Measurements from ENCODE around the gene IPPK.

Gene IPPK

DNA sequence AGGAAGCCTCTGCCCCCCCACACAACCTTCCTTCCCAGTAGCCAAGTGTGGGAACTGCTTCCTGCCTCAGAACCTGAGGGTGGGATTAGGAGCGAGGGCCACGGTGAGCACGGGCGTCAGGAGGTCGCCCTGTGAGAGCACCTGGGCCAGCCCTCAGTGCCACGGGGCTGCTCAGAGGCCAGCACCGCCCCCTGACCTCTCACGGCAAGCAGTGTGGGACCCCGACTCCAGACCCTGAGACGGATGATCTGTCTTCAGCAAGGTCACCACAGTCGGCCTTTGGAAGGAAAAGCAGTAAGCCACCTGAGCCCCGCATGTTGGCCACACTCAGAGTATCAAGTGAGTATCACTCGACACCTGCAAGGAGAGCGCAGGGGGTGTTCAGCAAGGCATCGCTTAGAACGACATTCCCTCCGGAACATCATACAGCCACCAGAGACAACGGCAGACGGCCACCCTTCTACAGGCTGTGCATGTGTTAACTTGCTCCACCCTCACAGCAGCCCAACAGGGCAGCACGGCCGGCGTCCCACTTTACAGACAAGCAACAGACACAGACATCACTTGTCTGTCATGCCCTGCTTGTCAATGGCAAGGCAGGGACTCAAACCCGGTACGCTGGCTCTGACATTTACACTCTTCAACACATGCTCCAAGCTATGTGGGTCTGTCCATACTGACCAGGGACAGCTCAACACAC lies 50.2 kb downstream of the IPPK start:
- peaks cover 0 to 44% (median 3%) of the 10 kb centered on the region in 3 donors for H3K36me3 ChIP-seq

DNA sequence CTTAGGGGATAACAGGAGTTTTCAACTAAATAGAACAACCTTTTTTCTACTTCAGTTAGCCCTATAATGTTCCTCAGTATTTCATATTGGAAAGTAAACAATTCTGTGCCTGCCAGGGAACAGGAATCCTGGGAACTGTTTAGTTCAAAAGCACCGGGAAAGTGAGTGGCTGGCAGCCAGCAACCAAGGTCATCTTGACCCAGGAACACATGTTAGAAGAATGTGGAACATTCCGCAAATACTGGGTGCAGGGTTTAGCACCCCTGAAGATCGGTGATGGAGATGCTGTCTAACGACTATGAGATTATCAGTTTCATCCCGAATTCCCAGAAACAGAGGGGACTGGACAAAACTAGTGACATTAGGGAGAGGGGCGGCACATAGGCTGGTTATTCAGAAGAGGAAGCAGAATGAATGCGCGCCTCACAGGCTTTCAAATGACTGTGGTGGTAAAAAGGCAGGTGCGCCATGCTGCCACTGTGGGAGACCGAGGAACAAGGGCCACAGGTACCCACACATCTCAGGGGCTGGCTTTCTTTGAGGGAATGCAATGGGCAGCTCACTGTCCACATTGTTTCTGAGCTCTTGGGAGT lies 51.2 kb downstream of the IPPK start:
- Histone ChIP-seq H3K4me3 (no peak overlapping the region), H3K27ac (peak overlapping the region; percentile 68 to 80), H3K27me3 (no peaks in the 10 kb centered on the region), H3K4me1 (peaks cover 0 to 72% (median 43%) of the 10 kb centered on the region in 4 donors), H3K36me3 (peaks cover 0 to 43% (median 3%) of the 10 kb centered on the region in 3 donors), H3K9me3 (no peaks in the 10 kb centered on the region)
- intact Hi-C loops (cut with DNase I; ENCODE audit: low total_unique reads) = loop anchor here (5.0 kb wide), 1 partner anchor 156 kb away; no protein-coding TSS in a partner anchor
- no peak for DNase-seq
- TF ChIP-seq, protein P1, sequence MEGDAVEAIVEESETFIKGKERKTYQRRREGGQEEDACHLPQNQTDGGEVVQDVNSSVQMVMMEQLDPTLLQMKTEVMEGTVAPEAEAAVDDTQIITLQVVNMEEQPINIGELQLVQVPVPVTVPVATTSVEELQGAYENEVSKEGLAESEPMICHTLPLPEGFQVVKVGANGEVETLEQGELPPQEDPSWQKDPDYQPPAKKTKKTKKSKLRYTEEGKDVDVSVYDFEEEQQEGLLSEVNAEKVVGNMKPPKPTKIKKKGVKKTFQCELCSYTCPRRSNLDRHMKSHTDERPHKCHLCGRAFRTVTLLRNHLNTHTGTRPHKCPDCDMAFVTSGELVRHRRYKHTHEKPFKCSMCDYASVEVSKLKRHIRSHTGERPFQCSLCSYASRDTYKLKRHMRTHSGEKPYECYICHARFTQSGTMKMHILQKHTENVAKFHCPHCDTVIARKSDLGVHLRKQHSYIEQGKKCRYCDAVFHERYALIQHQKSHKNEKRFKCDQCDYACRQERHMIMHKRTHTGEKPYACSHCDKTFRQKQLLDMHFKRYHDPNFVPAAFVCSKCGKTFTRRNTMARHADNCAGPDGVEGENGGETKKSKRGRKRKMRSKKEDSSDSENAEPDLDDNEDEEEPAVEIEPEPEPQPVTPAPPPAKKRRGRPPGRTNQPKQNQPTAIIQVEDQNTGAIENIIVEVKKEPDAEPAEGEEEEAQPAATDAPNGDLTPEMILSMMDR (IDR thresholded peaks at IDR 0.05) = no peak

More for the DNA sequence above, 50.2 kb downstream of the IPPK start:
- peak overlapping the region; percentile 68 to 80 for H3K27ac ChIP-seq
- H3K9me3 ChIP-seq = no peaks in the 10 kb centered on the region
- DNase-seq = no peak
- intact Hi-C loops (cut with DNase I; ENCODE audit: low total_unique reads) = loop anchor here (5.0 kb wide), 1 partner anchor 157 kb away; no protein-coding TSS in a partner anchor
- H3K4me1 ChIP-seq = peaks cover 0 to 63% (median 41%) of the 10 kb centered on the region in 4 donors
- no peak overlapping the region for H3K4me3 ChIP-seq
- TF ChIP-seq, protein P1 (IDR thresholded peaks at IDR 0.05) = no peak
- no peaks in the 10 kb centered on the region for H3K27me3 ChIP-seq

DNA sequence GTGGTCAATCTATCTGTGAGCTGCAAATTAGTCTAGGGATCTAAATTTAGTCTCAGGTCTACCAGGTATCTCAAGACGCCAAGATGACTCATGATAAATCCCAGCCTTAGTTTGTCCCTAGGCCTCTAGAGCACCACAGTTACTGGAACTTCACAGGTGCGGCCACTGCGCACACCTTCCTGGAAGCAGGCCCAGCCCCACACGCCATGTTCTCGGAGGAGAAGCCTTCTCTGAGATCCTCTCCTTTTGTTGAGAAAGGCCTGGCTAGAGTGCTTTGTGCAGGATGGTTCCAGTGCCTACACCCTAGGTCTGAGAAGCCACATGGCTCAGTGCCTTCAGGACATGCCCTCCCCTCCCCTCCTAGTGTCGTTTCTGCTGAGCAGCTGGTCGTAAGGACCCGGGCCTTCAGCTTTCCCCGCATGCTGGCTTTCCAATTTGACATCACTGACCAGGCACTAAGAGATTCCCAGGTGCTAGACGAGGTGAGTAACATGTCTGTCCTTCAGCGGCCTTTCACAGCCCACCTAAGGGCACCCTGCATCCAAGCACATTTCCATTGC lies 51.9 kb downstream of the IPPK start:
- Histone ChIP-seq H3K36me3 (peaks cover 0 to 50% (median 7%) of the 10 kb centered on the region in 3 donors), H3K27me3 (no peaks in the 10 kb centered on the region), H3K4me3 (no peak overlapping the region), H3K4me1 (peaks cover 0 to 72% (median 43%) of the 10 kb centered on the region in 4 donors), H3K9me3 (no peaks in the 10 kb centered on the region), H3K27ac (peak overlapping the region; percentile 68 to 80)
- intact Hi-C loops (cut with DNase I; ENCODE audit: low total_unique reads) = loop anchor here (5.0 kb wide), 1 partner anchor 156 kb away; no protein-coding TSS in a partner anchor
- TF ChIP-seq, protein P1 (IDR thresholded peaks at IDR 0.05) = no peak
- no peak for DNase-seq

DNA sequence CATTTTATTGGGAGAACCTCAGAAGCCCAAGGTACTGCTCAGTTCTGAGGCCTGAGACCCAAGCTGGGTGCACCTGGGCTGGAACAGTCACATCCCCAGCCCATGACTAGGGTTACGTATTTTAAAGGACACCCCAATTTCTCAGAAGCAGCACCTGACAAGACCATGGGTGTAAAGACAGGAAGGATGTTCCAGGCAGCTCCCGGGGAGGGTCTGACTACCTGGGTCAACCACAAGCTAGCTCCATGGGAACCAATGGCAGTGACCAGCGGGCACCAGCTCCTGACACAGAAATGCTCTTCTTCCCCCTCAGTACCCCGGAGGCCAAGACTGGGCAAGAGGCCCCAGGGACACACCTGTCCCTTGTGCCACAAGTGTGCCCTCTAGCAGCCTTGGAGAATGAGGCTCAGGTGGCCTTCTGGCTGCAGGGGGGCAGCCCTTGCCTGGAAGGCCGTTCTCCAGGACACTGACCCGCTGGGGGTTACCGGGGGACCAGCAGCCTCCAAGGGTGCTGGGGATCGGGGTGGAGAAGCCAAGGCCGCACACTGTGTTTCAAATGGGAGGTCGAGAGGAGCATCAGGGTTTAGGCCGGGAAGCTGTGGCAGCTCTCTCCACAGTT lies 52.6 kb downstream of the IPPK start:
- H3K4me3 ChIP-seq = no peak overlapping the region
- intact Hi-C loops (cut with DNase I; ENCODE audit: low total_unique reads) = loop anchor here (5.0 kb wide), 1 partner anchor 155 kb away; no protein-coding TSS in a partner anchor
- TF ChIP-seq, protein P1 (IDR thresholded peaks at IDR 0.05) = no peak
- peaks cover 0 to 72% (median 43%) of the 10 kb centered on the region in 4 donors for H3K4me1 ChIP-seq
- no peak for DNase-seq
- peaks cover 0 to 57% (median 15%) of the 10 kb centered on the region in 3 donors for H3K36me3 ChIP-seq
- peak overlapping the region; percentile 68 to 80 for H3K27ac ChIP-seq
- H3K9me3 ChIP-seq = no peaks in the 10 kb centered on the region
- H3K27me3 ChIP-seq = no peaks in the 10 kb centered on the region

DNA sequence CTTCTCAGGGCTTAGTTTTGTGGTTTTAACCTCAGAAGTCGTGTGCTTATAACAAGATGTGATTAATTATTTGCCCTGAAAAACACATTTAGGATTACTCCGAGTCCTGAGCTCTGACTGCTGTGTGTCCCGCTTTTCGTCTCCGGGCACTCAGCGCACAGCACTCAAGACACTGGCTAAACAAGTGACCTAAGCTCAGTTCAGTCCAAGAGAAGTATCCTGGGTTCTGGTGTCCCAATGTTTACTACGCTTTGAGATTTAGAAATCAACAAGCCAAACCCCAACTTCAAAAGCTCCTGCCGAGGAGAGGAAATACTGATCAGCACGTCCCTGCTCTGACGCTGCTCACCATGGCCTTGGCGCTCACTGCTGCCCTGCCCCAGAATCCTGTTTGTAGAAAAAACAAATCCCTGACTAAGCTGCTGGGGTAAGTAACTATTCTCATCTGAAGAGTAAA lies 53.2 kb downstream of the IPPK start:
- Histone ChIP-seq H3K9me3 (no peaks in the 10 kb centered on the region), H3K27me3 (no peaks in the 10 kb centered on the region), H3K36me3 (peaks cover 0 to 63% (median 21%) of the 10 kb centered on the region in 3 donors), H3K4me1 (peaks cover 0 to 72% (median 43%) of the 10 kb centered on the region in 4 donors), H3K4me3 (no peak overlapping the region), H3K27ac (peak overlapping the region; percentile 68 to 80)
- no peak for DNase-seq
- intact Hi-C loops (cut with DNase I; ENCODE audit: low total_unique reads) = loop anchor here (5.0 kb wide), 1 partner anchor 154 kb away; no protein-coding TSS in a partner anchor
- TF ChIP-seq, protein P1 (IDR thresholded peaks at IDR 0.05) = no peak
